Activated CD4-positive, alpha-beta T cell treated with anti-CD3 and anti-CD28 coated beads, Interleukin-2, Interleukin-6, amounts not matched to agents 100 ng/mL and 50 ng/mL, durations not matched to agents 16 hours and 8 hours (primary cell): ENCODE measurements around the gene DNASE1L2.

ENCODE experiments used
- DNase-seq: peaks from one replicate; pipeline ENCODE4 v3.0.0-alpha.2; 2020

The DNASE1L2 gene

DNA sequence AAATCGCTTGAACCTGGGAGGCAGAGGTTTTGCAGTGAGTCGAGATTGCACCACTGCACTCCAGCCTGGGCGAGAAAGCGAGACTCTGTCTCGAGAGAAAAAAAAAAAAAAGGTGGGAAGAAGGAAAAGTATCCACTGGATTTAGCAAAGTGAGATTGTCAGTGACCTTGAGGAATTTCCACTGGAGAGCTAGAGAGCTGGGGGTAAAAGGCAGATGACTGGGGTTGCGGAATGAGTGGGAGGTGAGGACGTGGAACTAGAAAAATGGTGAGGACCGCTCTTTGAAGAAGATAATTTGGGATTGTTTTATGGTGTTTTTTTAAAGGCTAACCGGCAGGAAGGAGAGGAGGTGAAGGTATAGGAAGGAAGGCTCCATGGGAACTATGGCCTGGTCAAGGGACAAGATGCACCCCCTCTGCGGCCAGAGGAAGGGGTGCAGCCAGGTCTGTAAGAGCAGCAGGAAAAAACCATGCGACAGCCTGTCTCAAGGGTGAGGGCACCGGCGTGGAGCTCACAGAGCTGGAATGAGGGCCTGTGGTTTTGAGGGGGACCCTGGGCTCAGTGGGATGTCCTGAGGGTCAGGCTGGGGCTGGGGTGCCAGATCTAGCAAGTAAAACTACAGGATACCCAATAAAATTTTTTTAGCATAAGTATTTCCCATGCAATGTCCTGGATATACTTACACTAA lies 31.7 kb upstream of the DNASE1L2 start:
- no peak for DNase-seq

DNA sequence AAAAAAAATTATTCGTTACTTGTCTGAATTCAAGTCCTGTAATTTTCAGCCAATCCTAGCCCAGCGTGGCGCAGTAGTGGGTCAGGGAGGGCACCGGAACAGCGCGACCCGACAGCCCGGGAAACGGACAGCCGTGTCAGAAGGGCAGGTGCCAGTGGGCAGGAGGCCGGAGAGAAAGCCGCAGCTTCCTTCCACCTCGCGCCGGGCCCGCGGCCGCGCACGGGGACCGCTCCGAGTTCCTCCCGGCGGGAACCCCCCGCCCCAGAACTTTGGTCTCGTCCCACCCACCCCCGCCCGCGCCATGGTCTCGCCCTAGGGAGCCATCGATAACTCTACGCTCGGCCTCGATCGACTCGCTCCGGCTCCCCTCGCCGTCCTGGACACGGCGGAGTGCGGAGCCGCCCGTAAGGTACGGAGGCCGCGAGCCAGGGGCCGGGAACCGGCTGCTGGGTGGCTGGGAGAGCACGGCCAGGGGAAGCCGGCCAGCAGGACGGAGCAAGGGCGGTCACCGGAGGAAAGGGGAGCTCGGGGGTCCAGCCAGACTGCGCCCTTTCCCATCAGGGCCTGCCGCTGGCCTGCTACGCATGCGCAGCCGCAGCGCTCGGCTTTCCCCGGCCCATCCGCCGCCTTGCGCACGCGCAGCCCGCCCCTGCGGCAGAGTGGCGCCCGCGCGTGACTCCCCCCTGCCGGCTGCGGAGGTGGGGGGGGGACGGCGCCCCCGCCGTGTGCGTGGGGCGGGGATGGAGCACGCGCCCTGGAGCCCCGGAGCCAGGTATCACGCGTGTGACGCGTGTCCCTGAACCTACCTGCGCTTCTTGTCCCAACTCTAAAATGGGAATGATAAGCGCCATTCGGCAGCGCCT lies 30.9 kb upstream of the DNASE1L2 start, which contains the start of gene MLST8:
Gene MLST8 (plus strand): TSS at position 351 of the 863 bp plus-strand sequence. CDS start 632 bp downstream, outside the sequence.
- peak; percentile 92 for DNase-seq

DNA sequence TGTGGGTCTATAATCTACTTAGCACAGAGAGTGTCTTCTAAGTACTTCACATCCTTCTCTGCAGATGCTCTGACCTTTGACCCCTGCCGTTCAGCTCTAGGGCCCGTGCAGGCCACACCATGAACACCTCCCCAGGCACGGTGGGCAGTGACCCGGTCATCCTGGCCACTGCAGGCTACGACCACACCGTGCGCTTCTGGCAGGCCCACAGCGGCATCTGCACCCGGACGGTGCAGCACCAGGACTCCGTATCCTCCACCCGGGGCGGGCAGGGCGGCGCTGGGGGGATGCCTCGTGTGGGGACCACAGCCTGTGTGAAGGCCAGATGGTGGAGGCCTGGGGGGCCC lies 30.3 kb upstream of the DNASE1L2 start:
- DNase-seq, result no peak

DNA sequence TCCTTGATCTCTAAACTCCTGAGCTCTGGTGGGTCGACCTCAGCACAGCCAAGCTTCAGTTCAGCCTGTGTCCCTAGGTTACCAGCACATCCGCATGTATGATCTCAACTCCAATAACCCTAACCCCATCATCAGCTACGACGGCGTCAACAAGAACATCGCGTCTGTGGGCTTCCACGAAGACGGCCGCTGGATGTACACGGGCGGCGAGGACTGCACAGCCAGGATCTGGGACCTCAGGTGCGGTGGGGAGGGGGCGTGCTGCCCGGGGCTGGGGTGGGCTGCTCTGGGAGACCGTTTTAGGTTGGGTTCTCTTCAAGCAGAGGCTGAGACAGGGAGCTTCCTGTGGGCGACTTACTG lies 29.8 kb upstream of the DNASE1L2 start:
- DNase-seq, result no peak

DNA sequence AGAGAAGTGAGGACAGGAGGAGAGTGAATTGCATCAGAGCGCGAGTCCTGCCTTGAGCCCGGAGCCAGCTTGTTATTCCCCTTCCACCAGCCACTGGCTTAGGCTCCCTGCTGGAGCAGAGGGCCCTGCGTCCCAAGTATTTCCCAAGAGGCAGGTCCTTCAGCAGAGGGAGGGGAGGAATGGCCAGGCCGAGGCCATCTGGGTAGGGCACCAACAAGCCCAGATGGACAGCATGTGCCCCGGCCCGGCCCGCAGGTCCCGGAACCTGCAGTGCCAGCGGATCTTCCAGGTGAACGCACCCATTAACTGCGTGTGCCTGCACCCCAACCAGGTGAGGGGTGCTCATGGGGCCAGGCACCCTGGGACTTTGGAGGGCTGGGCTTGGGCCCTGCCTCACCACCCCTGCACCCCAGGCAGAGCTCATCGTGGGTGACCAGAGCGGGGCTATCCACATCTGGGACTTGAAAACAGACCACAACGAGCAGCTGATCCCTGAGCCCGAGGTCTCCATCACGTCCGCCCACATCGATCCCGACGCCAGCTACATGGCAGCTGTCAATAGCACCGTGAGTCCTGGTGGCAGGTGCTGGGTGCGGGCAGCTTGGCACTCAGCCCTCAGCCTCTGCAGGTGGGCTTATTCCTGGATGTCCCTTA lies 29.3 kb upstream of the DNASE1L2 start:
- DNase-seq, result no peak

DNA sequence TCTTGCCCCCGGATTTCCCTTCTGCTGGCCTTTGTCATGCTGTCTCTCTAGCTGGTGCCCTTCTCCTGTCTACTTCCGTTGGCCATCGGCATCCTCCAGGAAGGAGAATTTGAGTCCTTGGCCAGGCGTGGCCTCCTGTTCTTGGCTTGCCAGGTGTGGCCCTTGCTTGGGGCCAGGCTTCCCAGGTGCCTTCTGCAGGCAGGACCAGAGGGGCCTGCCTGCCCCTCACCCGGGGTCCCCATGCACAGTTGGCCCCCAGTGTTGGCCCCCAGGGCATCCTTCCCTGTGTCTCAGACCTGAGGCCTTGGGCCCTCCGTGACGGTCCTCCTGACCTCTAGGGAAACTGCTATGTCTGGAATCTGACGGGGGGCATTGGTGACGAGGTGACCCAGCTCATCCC lies 28.4 kb upstream of the DNASE1L2 start:
- DNase-seq, result no peak

DNA sequence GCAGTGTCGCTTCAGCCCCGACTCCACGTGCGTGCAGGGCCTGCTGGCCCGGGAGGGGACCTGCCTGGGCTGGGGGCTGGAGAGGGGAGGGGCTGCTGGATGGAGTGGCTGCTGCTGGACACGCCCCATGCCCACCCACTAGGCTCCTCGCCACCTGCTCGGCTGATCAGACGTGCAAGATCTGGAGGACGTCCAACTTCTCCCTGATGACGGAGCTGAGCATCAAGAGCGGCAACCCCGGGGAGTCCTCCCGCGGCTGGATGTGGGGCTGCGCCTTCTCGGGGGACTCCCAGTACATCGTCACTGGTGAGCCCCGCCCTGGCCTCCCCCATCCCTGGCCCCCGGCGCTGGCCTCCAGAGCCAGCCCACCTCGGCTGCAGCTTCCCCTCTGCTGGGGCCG lies 27.9 kb upstream of the DNASE1L2 start:
- DNase-seq, result no peak

DNA sequence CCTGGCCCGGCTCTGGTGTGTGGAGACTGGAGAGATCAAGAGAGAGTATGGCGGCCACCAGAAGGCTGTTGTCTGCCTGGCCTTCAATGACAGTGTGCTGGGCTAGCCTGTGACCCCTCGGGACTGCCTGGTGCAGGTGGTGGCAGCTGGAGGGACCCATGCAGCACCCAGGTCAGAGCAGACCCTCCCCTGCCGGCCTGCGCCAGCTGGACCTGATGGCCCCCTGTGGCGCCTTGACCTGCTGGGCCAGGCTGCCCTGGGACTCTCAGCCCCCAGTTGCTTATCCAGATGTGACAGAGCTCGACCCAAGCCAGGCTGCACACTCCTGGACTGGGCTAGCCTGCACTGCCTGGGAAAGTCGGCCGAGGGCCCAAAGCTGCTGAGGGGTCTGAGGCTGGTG lies 27.5 kb upstream of the DNASE1L2 start:
- no peak for DNase-seq

DNA sequence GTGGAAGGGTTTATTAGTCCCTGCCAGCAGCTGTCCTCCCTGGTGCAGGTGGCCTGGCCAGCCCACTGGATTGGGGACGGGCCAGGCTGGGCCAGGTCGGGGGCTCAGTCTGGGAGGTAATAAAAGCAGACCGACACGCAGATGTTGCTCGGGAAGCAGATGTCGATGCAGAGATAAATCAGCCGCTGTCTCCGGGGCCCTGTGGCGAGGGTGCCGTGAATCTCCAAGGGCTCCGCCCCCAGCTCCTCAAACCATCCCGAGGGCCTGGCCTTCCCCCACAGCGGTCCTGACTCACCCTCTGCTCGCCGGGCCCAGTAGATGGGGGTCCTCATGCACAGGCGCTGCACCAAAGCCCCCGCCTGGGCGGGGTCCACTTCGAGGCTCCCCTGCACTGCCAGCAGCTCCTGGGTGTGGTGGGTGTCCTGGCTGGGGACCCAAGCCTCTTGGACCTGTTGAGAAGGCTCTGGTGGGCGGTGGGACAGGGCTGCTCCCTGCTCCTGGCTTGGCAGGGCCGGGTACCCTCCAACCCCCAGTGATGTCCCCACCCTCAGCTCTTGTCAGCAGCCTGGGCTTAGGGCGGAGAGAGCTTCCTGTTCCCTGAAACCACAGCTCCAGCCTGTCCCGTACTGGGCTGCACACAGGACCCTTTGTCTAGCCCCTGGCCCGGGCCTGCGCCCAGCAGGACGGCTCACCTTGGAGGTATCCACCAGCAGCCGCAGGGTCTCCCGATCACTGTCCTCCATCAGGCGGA lies 26.8 kb upstream of the DNASE1L2 start:
- no peak for DNase-seq

DNA sequence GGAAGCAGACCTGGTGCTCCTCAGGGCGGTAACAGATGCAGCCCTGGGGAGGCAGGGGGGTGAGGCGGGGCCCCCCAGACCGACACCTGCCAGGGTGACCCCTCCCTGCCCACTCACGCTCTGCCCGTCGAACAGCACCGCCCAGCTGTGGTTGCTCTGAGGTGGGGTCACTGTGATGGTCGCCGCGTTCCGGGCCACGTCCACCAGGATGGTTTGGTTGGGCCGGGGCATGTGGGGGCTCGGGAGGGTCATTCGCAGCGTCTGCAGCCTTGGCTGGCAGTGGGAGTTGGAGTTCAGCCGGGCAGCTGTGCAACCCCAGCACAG lies 26.3 kb upstream of the DNASE1L2 start:
- no peak for DNase-seq

DNA sequence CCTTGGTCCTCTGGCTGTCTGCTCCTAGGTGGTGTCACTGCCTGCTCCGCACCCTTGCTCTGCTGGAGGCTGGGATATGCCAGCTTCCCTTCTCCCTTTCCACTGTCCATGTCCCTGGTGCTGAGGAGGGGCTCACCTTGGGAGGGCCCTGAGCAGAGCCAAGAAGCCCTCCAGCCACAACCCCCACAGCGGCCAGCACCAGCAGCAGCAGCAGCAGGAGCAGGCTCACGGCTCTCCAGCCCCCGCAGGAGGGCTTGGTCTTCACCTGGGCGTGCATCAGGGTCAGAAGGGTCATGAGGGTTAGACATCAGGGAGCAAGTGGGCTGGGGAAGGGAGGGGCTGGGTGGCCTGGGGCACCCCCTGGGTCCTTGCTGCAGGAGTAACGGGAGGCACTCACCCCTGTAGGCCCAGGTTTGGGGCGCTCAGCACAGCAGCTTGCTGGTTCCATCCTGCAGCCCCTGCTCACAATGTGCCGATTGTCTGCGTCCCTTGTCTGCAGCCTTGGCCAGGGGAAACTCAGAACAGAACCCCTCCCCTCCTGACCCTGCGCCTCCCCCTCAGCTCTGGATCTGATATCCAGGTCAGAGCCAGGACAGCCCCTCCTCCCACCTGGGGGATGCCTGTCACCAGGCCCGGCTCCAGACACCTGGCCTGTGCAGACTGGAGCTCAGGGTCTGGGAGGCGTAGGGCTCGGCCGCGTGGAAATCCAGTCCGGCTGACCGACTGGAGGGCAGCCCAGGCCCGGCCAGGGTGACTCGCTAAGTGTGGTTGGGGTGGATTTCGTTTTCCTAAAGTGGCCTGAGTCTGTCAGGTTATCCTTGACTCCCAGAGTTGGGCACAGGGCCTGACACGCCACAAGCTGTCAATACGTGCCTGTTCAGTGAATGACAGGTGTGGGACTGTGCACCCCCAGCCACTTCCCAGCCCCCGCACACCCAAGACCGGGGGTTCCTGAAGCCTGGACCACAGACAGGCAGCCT lies 25.6 kb upstream of the DNASE1L2 start, which contains the start of gene BRICD5:
Gene BRICD5 (minus strand): TSS at position 478 of the 980 bp plus-strand sequence. CDS start 30 bp downstream, at position 448.
- no peak for DNase-seq

DNA sequence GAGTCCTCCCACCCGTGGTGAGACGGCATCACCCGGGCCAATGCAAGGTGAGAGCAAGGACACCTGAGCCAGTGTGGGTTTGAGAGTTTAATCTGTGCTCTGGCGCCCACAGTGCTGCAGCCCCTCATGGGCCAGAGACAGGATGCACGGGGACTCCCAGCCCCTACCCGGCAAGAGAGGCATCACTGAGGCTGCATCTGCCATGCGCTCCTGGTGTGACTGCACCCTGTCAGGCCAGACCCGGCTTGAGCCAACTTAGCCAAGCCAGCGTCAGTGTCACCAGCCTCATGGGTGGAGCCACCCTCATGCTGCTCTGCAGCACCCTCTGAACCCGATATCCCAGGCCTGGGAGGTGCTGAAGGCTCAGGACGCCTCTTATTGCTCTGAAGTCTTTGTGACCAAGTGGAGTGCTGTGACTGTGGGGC lies 24.3 kb upstream of the DNASE1L2 start:
- DNase-seq, result no peak

DNA sequence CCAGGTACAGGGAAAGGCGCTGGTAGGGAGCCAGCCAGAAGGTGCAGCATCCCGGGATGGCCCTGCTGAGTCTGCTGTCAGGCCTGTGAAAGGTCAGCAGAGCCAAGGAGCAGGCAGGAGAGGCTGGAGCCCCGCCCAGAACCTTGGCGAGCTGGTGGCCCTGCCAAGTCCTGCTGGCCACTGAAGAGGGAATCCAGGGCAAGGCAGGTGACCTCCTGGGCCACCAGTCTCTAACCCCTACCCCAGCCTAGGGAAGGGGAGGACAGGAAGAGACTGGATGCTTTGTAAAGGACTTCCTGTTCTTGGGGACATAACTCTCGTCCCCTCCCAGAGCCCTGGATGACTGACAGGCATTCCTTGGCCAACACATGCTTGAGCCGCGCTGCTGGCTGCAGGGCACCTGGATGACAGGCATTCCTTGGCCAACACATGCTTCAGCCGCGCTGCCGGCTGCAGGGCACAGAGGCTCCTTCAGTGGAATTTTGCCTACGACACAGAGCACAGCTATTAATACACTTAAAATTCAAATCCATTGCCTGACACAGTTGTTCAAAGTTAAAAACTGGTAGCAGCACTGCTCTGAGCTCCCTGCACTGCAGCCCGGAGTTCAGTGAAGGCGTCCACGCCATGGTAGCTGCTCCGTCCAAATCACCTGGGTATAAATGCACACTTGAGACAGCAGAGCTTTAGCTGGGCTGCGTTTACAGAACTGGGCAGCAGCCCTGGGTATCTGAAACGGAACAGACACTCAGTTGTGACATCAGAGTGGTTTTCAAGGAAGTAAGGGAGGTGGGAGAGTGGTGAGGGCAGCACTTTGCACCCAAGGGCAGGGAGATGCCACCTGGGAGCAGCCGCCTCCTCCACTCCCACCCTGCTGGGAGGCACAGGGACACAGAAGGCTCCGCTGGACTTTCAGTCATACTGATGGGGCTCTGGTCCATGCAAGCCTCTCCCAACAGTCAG lies 23.6 kb upstream of the DNASE1L2 start:
- DNase-seq, result no peak

DNA sequence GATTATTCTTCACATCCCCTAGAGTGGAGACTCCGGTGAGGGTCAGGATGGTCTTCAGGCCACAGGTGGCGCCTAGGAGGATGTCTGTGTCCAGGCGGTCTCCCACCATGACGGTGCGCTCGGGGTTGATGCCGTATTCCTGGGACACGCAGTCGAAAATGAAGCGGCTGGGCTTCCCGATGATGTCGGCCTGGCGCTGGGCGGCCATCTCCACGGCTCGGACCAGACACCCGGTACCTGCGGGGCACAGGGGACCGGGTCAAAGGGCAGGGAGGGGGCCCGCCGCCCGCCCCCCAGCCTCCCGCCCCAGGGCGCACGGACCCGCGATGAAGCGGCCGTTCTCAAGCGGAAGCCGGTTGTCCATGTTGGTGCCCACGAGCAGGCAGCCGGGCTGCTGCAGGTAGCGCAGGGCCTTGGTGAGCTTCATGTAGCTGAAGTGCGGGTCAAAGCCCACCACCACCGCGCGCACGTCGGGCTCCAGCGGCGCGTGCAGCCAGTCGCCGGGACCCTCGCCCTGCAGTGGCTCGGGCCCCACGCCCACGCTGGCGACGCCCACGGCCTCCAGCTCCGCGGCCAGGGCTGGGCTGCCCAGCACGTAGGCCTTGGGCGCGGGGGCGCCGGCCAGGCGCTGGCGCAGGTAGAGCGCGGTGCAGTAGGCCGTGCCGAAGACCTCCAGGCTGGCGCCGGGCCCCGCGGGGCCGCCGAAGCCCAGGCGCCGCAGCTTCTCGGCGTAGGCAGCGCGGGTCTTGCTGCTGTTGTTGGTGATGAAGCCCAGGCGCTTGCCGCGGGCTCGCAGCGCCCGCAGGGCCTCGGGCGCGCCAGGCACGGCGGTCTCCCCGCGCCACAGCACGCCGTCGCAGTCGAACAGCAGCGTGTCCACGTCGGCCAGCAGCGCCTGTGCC lies 22.2 kb upstream of the DNASE1L2 start:
- DNase-seq, result no peak

DNA sequence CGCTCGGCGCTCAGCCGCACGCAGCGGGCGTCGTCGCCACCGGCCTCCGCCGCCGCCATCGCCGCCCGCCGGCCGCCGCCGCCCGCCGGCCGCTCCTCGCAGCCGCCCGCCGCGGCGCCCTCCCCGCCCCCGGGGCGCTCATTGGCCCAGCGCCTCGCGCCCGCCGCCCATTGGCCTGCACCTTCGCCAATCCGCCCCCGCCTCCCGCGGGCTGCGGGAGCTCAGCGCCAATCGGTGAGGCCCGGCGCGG lies 21.6 kb upstream of the DNASE1L2 start, which contains the start of gene PGP:
Gene PGP (minus strand): TSS at position 122 of the 250 bp plus-strand sequence. CDS start 63 bp downstream, at position 59.
- DNase-seq, result no peak

DNA sequence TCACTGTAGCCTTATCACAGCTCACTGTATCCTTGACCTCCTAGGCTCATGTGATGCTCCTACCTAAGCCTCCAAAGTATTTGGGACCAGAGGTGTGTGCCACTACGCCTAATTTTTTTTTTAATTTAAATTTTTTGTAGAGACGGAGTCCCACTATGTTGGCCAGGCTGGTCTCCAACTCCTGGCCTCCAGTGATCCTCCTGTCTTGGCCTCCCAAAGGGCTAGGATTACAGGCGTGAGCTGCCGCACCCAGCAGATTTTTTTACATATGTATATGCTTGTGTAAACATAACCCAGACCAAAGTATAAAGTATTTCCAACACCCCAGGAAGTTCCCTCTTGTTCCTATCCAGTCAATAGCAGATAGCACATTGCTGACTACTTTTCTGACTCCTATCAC lies 19.9 kb upstream of the DNASE1L2 start:
- DNase-seq, result no peak

DNA sequence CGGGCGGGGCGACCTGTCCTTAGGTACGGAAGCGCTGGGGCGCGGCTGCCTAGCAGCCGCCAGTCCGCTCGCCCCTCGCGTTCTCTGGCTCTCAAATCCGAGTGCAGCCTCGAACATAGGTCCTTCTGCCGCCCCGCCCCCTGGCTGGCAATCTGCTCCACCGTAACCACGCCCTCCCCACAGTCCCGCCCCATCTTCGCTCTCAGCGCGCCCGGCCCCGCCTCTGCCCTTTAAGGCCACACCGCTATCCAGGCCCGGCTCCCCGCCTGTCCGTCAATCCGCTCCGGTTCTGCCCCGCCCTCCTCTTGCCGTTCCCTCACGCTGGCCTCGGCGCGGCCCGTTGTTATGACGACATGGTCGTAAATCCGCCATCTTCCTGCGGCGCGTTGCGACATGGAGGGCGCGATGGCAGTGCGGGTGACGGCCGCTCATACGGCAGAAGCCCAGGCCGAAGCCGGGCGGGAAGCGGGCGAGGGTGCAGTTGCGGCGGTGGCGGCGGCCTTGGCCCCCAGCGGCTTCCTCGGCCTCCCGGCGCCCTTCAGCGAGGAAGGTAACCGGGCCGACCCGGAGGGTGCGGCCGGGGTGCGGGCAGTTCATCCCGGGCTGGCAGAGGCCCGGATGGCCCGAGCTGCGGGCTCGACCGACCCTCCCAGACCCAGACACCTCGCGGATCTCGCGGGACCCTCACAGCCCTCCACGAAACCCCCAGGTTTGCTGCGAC lies 12.9 kb upstream of the DNASE1L2 start, which contains the start of gene E4F1:
Gene E4F1 (plus strand): TSS at position 371 of the 721 bp plus-strand sequence. CDS start 23 bp downstream, at position 394.
- peak; percentile 100 for DNase-seq

DNA sequence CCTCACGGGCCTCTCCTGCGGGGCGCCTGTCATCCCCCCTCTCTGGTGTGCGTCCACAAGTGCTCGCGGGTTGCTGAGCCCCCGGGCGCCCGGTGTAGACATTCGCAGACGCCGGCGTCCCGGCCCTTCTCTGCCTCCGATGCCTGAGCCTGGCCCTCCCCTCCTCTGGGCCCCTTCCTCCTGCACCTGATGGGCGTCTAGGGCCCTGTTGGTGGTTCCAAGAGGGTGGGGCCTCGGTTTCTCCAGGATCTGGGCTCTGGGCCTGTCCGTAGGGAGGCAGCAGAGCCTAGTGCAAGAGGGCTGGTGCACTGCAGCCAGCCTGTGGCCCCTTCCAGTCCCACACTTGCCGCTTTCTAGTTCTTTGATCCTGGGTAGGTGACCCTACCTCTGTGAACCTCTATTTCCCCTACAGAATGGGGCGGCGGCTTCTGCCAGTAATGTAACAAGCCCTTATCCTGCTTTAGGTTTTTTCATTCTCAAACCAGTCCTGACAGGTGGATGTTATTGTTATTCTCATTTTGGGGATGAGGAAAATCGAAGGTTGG lies 12.2 kb upstream of the DNASE1L2 start:
- DNase-seq, result no peak
